Vagina (tissue), 2 donors: ENCODE measurements around the gene ORM2.

Experiments
- CTCF ChIP-seq, 3 experiments: fragments of 450-650 bp in 2 of 3; fragments of 200-600 bp in 1 of 3; sonication (generic) in 1 of 3; IDR thresholded peaks; one replicate each; pipeline ENCODE4 v1.5.1; 2017 to 2019; ENCODE audit warnings: antibody characterized with exemption in 3 of 3, mild to moderate bottlenecking in 2 of 3, moderate library complexity in 2 of 3
- POLR2A ChIP-seq, 2 donors: fragments of 450-650 bp; IDR thresholded peaks; one replicate each; pipeline ENCODE4 v1.6.1; 2017; ENCODE audit warnings: antibody characterized with exemption in 2 of 2, mild to moderate bottlenecking in 2 of 2, moderate library complexity in 2 of 2

DNA sequence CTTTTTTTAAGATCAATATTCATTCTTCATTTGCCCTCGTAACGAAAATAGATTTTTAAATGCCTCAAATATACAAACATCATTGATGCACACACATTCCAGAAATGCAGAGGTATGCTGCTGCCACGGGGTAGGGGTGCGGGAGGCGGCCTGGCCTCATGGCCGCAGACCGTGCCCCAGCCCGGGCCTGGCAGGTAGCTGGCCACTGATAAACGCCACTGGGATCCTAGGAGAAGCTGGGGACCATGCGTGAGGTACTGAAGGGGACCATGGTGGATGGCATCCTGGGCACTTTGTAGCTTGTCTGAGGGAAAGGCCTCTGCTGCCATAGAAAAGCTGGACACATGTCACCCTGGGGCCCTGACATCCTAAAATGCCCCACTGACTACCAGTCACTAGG, 6.5 kb downstream of the ORM2 start:
- no peak for TF ChIP-seq CTCF (IDR thresholded peaks at IDR 0.05)
- TF ChIP-seq POLR2A (IDR thresholded peaks at IDR 0.05), result no peak
